HG03457 (cell line): ENCODE results near the gene TPPP.
"Not testable (repeated sequence)": the region's sequence is repeated elsewhere in the genome, so short reads cannot be mapped to it uniquely, and the experiment has no call there.

Experiments used
- ATAC-seq: cut with Tn5 transposase; IDR thresholded peaks from one replicate; pipeline ENCODE4 v1.9.1; 2021; ENCODE audit warnings: moderate number of reproducible peaks; ENCODE audit not compliant: unreplicated experiment

Gene TPPP

DNA sequence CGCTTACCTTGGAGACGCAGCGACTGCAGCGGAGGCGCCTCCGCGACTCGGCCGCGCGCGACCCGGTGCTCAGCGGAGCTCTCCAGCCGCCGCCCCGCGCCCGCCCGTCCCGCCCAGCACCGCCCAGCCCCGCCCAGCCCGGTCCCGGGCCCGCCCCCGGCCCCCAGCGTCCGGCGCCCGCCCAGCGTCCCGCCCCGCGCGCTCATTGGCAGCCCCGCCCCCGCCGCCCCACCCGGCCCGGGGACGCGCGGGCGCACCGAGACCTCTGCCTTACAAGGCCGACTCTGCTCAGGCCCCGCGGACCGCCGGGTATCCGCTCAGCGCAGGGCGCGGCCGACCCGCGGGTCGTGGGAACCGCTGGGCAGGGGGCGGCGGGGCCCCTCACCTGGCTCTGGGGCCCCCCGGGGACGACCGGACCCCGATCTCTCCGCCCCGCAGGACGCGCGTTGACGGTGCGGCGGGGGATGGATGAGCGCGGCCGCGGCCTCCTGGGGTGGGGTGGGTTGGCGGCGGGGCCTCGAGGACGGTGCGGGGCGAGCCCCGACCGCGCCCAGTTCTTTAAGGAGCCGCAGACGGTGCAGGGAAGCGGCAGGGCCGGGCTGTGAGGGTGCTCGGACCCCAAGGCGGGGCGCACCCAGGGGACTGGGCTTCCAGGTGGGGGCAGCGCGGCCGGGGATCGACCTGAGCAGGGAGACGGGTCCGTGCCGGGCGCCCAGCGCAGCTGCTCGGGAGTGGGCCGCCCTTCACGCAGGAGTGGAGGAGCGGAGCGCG lies at the start of gene TPPP:
TPPP (minus strand) TSS at position 82 of the 771 bp plus-strand sequence. CDS start 15,292 bp downstream, outside the sequence.
- not testable (repeated sequence) for ATAC-seq

DNA sequence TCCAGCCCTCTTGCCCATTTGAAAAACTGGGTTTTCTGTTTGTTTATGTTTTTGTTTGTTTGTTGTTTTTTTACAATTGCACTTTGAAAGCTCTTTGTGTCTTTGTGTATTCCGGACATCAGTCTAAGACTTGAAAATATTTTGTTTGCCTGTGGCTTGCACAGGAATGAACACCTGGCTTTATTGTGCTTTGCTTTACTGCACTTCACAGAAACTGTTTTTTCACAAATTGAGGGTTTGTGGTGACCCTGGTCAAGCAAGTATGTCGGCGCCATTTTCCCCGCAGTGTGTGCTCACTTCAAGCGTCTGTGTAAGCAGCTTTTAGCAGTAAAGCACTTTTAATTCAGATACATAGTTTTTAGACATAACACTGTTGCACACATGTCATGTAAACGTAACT lies 49.1 kb upstream of the TPPP start:
- ATAC-seq, result not testable (repeated sequence)

DNA sequence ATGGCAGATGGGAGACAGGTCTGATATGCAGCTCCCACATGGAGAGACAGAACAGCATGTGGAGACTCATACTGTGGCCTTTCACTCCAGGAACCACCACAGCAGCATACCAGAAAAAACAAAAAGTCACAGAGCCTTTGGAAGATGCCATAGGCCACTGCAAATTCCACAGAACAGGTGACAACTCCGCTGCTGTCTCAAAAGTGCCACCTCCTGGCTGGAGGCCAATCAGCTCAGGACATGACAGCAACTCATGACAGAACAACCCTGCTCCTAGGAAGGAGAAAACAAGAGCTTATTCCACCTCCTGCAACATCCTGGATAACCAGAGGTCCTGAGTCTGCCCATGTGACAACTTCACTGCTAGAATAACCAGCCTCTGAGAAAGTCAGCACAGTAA lies 41.0 kb upstream of the TPPP start:
- not testable (repeated sequence) for ATAC-seq

DNA sequence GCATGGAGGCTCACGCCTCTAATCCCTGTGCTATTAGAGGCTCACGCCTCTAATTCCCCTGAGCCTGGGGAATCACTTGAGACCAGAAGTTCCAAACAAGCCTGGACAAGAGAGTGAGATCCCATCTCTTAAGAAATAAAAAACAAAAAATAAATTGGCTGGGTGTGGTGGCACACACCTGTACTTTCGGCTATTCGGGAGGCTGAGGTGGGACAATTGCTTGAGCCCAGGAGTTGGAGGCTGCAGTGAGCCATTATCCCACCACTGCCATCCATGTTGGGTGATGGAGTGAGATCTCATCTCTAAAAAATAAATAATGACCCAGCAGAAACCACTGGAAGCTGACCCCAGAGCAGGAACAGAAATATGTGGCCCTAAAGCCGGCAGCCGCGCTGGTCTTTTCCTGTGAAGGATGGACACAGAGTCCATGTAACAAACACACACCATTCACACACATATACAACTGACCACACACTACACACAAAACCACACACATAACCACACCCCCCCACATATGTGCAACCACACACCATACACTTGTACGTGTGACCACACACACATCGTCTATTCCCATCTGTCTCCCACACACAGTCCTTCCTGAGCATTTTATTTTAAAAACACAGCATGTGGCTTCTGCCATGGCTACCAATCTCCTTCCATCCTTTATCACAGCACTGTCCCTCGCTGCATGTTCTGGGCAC lies 39.8 kb upstream of the TPPP start:
- not testable (repeated sequence) for ATAC-seq

DNA sequence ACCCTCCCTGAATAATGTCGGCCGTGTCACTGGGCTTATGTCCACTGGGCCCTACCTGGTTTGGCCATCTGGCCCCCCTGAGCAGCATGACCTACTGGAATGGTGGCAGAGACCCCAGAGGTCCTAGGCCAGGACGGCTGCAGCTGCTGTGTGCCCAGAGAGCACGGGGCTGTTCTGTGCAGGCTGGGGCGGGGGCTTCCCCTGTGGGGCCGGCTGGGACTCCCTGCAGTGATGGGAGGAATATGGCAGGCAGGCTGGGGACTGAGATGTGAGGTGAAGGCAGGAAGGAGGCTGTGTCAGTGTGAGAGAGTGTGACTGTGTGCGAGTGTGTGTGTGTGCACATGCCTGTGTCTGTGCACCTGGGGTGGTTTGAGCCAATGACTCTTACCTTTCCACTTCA lies 36.1 kb upstream of the TPPP start:
- not testable (repeated sequence) for ATAC-seq

DNA sequence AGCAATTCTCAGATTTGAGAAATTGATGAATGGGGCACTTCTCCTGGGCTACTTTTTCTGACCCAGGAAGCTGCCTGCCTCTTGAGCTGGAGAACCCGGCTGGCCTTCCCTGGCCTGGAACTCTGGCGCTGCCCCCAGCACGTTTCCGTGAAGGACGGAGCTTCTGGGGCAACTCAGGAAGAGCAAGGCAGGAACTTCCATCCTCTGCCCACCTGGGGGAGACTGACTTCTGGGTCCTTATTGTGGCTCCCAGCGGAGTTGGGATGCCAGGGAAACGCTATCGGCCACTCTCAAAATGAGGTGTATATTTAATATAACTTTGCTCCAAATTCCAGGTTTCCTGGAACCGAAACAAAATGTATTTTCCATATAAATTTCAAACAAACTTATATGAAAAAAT lies 33.9 kb upstream of the TPPP start:
- ATAC-seq, result not testable (repeated sequence)

DNA sequence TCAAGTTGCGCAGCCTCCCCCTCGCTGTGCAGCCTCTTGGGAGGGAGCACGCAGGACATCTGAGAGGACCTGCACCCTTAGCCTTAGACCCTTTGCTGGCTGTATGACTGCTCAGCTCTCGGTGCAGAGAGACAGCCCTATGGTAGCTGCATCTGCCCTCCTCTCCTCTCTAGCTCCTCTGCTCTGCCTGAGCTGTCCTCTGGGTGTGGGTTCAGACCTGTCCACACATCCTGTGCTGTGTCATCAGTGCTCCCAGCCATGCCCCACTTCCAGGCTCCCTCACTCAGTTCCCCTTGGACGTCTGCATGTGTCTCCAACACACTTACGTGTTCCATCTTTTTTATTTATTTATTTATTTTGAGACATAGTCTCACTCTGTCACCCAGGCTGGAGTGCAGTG lies 30.7 kb upstream of the TPPP start:
- ATAC-seq, result not testable (repeated sequence)

DNA sequence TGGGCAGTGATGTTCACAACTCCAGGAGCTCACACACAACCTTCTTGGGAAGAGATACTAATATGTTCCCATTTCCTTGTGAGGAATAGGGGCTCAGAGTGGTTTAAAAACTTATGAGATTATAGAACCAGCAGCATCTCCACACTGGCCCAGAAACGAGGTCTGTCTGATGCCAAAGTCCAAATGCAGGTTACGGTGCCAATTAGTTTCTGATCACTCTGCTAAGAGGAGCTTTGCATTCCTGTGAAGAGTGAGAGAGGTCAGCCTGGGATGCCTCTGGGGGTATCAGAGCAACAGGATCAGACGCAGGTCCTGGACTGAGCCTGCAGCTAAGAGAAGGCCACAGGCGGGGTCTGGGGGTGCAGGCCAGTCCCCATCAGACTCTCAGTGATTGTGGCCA lies 30.2 kb upstream of the TPPP start:
- not testable (repeated sequence) for ATAC-seq

DNA sequence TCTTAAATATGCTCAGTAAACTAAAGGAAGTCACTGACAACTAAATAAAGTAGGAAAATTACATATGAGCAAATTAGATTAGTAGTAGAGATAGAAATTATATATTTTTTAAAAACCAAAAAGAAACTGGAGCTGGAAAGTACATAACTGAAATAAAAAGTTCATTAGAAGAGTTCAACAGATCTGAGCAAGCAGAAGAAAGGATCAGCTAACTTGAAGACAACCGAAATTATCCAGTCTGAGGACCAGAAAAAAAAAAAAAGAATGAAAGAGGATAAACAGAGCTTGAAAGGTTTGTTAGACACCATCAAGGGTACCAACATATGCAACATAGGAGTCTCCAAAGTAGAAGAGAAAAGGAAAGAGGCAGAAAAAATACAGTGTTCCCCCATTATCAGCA lies 26.2 kb upstream of the TPPP start:
- ATAC-seq, result not testable (repeated sequence)

DNA sequence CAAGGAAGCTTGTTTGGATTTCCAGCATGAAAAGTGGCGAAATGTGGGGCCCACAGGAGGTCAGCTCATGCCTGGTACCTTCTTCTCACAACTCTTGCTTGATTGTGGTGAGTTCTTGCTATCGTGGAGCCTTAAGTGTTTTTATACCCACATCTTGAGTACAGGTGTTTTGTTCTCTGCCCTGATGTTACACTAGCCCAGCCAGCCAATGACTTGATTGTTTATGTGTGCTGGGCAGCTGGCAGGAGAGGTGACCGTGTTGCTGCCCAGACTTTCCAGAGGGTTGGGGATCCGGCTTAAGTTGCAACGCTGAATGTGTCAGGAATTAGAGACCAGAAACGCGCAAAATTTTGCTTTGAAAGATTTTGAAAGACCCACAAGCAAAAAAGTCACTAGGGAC lies 24.0 kb upstream of the TPPP start:
- ATAC-seq, result no peak

DNA sequence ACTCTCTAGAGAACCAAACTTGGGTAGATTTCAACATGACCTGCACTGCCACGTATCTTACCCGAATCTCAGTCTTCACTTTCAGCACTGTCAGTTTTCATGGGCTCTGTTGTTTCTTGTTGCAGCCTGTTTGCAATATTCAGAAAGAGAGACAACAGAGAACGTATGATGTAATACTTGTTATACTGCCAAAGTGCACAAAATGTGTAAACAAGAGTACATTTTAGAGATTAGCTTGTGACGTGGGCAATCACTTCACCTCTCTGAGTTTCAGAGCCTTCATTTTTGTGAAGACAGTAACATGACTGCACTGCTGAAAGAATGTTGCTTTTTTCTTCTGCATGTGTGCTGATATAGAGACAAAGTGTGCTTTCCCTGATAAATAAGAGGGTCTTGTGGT lies 23.6 kb upstream of the TPPP start:
- ATAC-seq, result not testable (repeated sequence)

DNA sequence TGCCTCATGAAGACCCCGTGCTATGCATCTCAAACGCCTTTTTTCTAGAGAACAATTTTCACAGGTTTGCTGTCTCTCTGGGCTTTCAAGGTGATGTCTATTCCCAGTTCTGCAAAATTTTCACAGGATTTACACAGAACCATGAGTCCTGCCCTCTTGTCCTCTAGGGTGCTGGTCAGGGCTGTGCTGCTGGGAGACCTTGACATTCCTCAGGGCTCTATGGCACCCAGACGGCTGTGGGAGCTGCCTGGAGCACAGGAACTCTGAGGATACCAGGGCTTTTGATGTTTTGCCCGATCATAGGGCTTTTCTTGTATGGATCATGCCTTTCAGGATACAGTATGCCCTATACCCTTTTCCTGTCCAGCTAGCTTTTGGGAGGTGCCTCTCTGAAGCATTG lies 22.5 kb upstream of the TPPP start:
- ATAC-seq, result not testable (repeated sequence)

DNA sequence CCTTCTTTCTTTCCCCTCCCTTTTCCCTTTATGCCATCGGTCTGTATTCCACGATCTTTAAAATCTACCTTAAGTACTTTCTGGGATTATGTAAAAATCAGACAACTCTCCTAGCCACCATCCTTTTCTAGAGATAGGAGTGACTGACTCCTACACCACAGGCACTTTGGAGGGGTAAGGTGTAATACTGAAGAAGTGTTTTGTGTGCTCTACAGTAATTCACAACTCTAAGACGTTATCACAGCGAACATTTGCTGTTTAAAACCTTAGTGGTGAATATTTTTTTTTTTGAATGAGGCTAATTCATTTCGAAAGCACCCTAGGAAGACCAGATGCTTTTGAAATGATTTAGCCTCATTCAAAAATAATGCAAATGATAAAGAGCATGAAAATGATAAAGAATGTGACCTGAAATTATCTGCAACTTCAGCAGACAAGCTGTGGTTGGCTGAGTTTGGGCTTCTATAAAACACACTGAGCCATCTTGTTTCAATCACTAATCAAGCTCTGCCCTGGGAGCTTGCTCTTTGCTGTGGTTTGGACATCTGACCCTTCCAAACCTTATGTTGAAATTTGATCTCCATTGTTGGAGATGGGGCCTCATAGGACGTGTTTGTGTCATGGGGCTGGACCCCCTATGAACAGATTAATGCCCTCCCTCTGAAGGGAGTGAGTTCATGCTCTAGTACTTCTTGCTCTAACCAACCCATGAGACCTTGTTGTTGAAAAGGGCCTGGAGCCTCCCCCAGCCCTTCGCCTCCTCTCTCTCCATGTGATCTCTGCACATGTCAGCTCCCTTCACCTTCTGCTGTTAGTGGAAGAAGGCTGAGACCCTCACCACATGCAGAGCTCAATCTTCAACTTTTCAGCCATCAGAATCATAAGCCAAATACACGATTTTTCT lies 21.3 kb upstream of the TPPP start:
- not testable (repeated sequence) for ATAC-seq

DNA sequence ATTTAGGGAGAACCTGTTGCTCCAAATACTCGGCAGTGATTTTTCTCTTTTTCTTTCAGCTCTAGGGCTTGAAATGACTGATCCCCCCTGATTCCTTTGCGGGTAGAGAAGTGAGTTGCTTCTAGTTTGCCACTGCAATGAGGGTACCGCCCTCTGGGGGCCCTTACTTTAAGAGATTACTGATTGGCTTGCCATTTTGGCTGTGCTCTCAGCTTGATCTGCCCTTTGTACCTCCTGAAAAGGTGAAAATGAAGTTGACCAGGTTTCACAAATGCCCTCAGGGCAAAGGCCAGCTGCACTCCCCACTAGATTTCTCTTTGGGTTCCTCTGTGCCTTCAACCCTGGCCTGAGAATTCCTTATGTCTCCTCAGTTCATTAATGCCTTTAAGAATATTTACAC lies 20.5 kb upstream of the TPPP start:
- ATAC-seq, result not testable (repeated sequence)

DNA sequence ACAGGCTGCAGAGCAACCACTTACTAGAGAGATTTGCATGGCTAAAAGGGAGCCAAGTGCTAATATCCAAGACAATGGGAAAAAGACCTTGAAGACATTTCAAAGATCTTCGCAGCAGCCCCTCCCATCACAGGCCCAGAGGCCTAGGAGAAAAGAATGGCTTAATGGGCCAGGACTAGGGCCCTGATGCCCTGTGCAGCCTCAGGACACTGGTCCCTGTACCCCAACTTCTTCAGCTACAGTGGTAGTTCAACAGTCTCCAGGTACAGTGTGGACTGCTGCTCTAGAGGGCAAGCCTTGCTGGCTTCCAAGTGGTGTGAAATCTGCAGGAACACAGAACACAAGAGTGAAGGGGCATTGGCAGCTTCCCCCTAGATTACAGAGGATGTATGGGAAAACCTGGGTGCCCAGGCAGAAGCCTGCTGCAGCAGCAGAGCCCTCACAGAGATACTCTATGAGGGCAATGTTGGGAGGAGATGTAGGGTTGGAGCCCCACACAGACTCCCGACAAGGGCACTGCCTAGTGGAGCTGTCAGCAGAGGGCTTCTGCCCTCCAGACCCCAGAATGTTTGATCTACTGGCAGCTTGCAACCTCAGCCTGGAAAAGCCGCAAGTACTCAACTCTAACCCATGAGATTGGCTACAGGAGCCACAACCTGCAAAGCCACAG lies 15.8 kb upstream of the TPPP start:
- not testable (repeated sequence) for ATAC-seq

DNA sequence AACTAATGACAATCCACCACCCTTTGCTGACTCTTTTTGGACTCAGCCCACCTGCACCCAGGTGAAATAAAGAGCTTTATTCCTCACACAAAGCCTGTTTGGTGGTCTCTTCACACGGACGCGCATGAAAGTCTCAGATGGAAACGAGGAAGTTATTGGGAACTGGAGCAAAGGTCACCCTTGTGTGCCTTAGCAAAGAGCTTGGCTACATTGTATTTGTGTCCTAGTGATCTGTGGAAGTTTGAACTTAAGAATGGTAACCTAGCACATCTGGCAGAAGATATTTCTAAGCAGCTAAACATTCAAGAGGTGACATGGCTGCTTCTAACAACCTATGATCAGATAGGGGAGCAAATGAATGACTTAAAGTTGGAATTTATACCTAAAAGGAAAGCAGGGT lies 15.2 kb upstream of the TPPP start:
- not testable (repeated sequence) for ATAC-seq

DNA sequence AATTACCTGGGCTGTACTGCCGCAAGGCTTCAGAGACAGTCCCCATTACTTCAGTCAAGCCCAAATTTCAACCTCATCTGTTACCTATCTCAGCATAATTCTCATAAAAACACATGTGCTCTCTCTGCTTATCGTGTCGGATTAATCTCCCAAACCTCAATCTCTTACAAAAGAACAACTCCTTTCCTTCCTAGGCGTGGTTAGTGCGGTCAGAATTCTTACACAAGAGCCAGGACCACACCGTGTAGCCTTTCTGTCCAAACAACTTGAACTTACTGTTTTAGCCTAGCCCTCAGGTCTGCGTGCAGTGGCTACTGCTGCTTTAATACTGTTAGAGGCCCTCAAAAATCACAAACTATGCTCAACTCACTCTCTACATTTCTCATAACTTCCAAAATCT lies 13.0 kb upstream of the TPPP start:
- not testable (repeated sequence) for ATAC-seq

DNA sequence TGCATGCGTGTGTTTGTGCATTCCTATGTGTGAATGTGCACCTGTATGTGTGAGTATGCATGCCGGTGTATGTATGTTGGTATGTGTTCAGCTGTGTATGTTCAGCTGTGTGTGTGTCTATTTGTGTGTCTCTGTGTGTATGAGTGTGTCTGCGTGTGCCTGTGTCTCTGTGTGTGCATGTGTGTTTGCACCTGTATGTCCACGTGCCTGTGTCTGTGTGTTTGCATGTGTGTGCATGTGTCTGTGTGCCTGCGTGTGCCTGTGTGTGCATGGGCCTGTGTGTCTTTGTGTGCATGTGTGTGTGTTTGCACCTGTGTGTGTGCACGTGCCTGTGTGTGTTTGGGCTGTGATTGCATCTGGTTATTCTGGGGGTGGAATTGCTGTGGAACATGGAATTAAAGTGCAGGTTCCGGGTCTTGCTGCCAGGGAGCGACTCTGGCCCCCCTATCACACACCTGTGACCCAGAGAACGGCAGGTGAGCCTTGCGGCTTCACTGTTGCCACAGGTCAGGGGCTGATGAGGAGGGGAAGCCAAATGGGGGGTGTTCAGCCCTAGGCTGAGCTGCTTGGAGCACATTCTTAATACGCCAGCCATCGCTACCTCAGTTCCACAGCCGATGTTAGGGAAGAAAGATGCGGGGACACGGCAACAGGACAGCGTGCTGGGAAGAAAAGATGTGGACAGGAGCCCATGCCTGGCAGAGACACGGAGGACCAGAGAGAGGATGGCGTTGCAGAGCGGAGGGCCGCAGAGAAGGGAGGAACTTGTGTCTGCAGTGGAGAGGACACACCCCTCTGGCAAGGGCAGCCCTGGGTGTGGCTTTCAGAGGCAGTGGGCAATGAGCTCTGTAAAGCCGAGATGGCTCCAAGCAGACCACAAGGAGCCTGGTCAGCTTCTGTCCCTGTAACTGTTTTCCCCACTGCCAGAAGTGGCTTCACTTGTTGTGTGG lies 3.9 kb upstream of the TPPP start:
- ATAC-seq, result not testable (repeated sequence)

DNA sequence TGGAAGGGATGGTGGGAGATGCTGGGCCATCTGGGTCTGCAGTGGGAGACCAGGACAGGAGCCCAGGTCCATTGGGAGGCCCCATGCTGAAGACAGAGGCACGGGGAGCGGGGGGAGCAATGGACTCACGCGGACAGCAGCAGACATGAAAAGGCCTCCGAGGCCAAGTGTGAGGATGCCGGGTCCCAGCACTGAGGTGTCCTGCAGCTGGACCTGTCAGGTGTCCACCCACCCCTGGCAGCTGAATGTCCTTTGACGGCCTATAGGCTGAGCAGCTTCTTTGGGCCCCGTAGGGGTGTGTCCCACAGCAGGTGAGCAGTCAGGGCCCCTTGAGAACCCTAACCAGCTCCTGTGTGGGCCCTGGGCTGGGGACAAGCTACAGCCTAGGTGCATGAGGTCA lies 3.0 kb upstream of the TPPP start:
- ATAC-seq, result not testable (repeated sequence)

DNA sequence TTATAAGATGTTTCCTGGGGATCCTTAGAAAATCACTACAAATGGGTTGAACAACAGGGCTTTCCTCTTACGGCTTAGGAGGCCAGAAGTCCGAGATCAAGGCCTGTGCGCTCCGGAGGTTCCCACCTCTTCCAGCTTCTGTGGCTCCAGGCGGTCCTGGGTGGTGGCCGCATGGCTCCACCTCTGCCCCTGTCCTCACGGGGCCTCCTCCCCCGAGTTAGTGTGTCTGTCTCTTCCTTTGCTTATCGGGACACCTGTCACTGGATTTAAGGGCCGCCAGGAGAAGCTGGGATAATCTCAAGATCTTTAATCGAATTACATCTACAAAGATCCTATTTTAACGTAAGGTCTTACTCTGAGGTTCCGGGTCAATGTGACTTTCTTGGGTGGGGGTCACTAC lies 2.3 kb upstream of the TPPP start:
- ATAC-seq, result not testable (repeated sequence)
